Vagina (tissue), 2 donors: ENCODE data around the gene LPIN3. TPM values are rescaled to one million over a fixed set of nuclear protein-coding genes. Genes with fewer than 3 reads are reported as not detected.

ENCODE experiments used
- DNase-seq, 2 donors: peaks; one replicate each; pipeline ENCODE4 v3.0.0-alpha.2; 2017; ENCODE audit errors: extremely low spot score in 2 of 2
- H3K27ac ChIP-seq: fragments of 200-600 bp; sonication (generic); one replicate; pipeline ENCODE4 v1.5.1; 2019
- H3K27me3 ChIP-seq: fragments of 200-600 bp; sonication (generic); one replicate; pipeline ENCODE4 v1.5.1; 2019
- H3K36me3 ChIP-seq, 2 donors: fragments of 200-600 bp; sonication (generic); one replicate each; pipeline ENCODE4 v1.5.1; 2017 to 2019
- H3K4me1 ChIP-seq: fragments of 200-600 bp; sonication (generic); one replicate; pipeline ENCODE4 v1.5.1; 2019
- H3K4me3 ChIP-seq, 2 donors: fragments of 200-600 bp; sonication (generic); 1 replicate in 1 of 2; 2 replicates in 1 of 2; pipeline ENCODE4 v1.5.1; 2016 to 2019
- H3K9me3 ChIP-seq: fragments of 200-600 bp; sonication (generic); one replicate; pipeline ENCODE4 v1.5.1; 2019
- CTCF ChIP-seq, 3 experiments: fragments of 450-650 bp in 2 of 3; fragments of 200-600 bp in 1 of 3; sonication (generic) in 1 of 3; IDR thresholded peaks; one replicate each; pipeline ENCODE4 v1.5.1; 2017 to 2019; ENCODE audit warnings: antibody characterized with exemption in 3 of 3, mild to moderate bottlenecking in 2 of 3, moderate library complexity in 2 of 3
- POLR2A ChIP-seq, 2 donors: fragments of 450-650 bp; IDR thresholded peaks; one replicate each; pipeline ENCODE4 v1.6.1; 2017; ENCODE audit warnings: antibody characterized with exemption in 2 of 2, mild to moderate bottlenecking in 2 of 2, moderate library complexity in 2 of 2
- POLR2AphosphoS5 ChIP-seq, 2 donors: sonication (generic); formaldehyde crosslinking; IDR thresholded peaks; one replicate each; pipeline ENCODE4 v1.9.0; 2017; ENCODE audit warnings: antibody characterized with exemption in 2 of 2, mild to moderate bottlenecking in 2 of 2, low read depth in 1 of 2; ENCODE audit not compliant: insufficient read depth in 1 of 2
- intact Hi-C: fragments of 100-400 bp; cut with DNase I; formaldehyde crosslinking; loops from one replicate; pipeline ENCODE4 v1.15.1; 2023
- total RNA-seq: library from RNA; depleted of rRNA; stranded (reverse); fragments of >200 nt; gene quantifications from one replicate; pipeline ENCODE4 v1.2.3, GENCODE V29; 2016

LPIN3 gene
- total RNA-seq, 1 donor from 2014 or later, result 82.3 TPM

- Histone ChIP-seq H3K27ac (no peak overlapping the region), H3K4me1 (peaks cover 8% of the 10 kb centered on the region), H3K36me3 (peaks cover 0 to 33% of the 10 kb centered on the region in 2 donors), H3K4me3 (no peak overlapping the region), H3K9me3 (no peaks in the 10 kb centered on the region), H3K27me3 (no peaks in the 10 kb centered on the region)
- no peak for TF ChIP-seq POLR2A (IDR thresholded peaks at IDR 0.05)
- TF ChIP-seq POLR2AphosphoS5 (IDR thresholded peaks at IDR 0.05; ENCODE audit: insufficient read depth in 1 of 2, low read depth in 1 of 2), result no peak
- TF ChIP-seq CTCF (IDR thresholded peaks at IDR 0.05), result no peak
- intact Hi-C loops, result no loop called here
- DNase-seq, result no peak
Measured at GRCh38 chr20:41350408-41350962, 9.9 kb downstream of the LPIN3 start.

GRCh38 chr20:41352106-41352505 is 11.5 kb downstream of the LPIN3 start:
- H3K27me3 ChIP-seq, result no peaks in the 10 kb centered on the region
- H3K4me3 ChIP-seq, result no peak overlapping the region
- no peak for DNase-seq
- intact Hi-C loops, result no loop called here
- no peak overlapping the region for H3K27ac ChIP-seq
- H3K9me3 ChIP-seq, result no peaks in the 10 kb centered on the region
- H3K36me3 ChIP-seq, result peaks cover 0 to 29% of the 10 kb centered on the region in 2 donors
- H3K4me1 ChIP-seq, result peaks cover 8% of the 10 kb centered on the region
- TF ChIP-seq POLR2A (IDR thresholded peaks at IDR 0.05) (no peak), POLR2AphosphoS5 (IDR thresholded peaks at IDR 0.05; ENCODE audit: insufficient read depth in 1 of 2, low read depth in 1 of 2) (no peak), CTCF (IDR thresholded peaks at IDR 0.05) (no peak)

- intact Hi-C loops, result no loop called here
- Histone ChIP-seq H3K27ac (no peak overlapping the region), H3K27me3 (no peaks in the 10 kb centered on the region), H3K4me3 (no peak overlapping the region), H3K9me3 (no peaks in the 10 kb centered on the region), H3K4me1 (peaks cover 2% of the 10 kb centered on the region), H3K36me3 (peaks cover 0 to 28% of the 10 kb centered on the region in 2 donors)
- no peak for TF ChIP-seq POLR2A (IDR thresholded peaks at IDR 0.05)
- no peak for TF ChIP-seq CTCF (IDR thresholded peaks at IDR 0.05)
- TF ChIP-seq POLR2AphosphoS5 (IDR thresholded peaks at IDR 0.05; ENCODE audit: insufficient read depth in 1 of 2, low read depth in 1 of 2), result no peak
- no peak for DNase-seq
Measured at GRCh38 chr20:41352666-41353065, 12.0 kb downstream of the LPIN3 start.

GRCh38 chr20:41353530-41353929 is 12.9 kb downstream of the LPIN3 start:
- no peak for DNase-seq
- Histone ChIP-seq H3K4me1 (no peaks in the 10 kb centered on the region), H3K36me3 (peaks cover 0 to 25% of the 10 kb centered on the region in 2 donors), H3K9me3 (no peaks in the 10 kb centered on the region), H3K27ac (no peak overlapping the region), H3K27me3 (no peaks in the 10 kb centered on the region), H3K4me3 (no peak overlapping the region)
- intact Hi-C loops, result no loop called here
- TF ChIP-seq POLR2A (IDR thresholded peaks at IDR 0.05) (no peak), POLR2AphosphoS5 (IDR thresholded peaks at IDR 0.05; ENCODE audit: insufficient read depth in 1 of 2, low read depth in 1 of 2) (no peak), CTCF (IDR thresholded peaks at IDR 0.05) (no peak)

- Histone ChIP-seq H3K4me3 (no peak overlapping the region), H3K9me3 (no peaks in the 10 kb centered on the region), H3K36me3 (peaks cover 0 to 11% of the 10 kb centered on the region in 2 donors), H3K27ac (no peak overlapping the region), H3K4me1 (no peaks in the 10 kb centered on the region), H3K27me3 (no peaks in the 10 kb centered on the region)
- no peak for TF ChIP-seq POLR2A (IDR thresholded peaks at IDR 0.05)
- TF ChIP-seq CTCF (IDR thresholded peaks at IDR 0.05), result no peak
- no peak for TF ChIP-seq POLR2AphosphoS5 (IDR thresholded peaks at IDR 0.05; ENCODE audit: insufficient read depth in 1 of 2, low read depth in 1 of 2)
- intact Hi-C loops, result no loop called here
- no peak for DNase-seq
Measured at GRCh38 chr20:41355192-41355591, 14.6 kb downstream of the LPIN3 start.
